ENCODE measurements around the gene MCCC1. TPM values are rescaled to one million over a fixed set of nuclear protein-coding genes. Genes with fewer than 3 reads are reported as not detected.

MCCC1 gene
- total RNA-seq, 1 experiment from 2014 or later, result 52.6 TPM

GRCh38 chr3:183046883-183047282 is 52.4 kb downstream of the MCCC1 start:
- Histone ChIP-seq H2AFZ (no peak overlapping the region), H3K27ac (no peak overlapping the region), H3K9me3 (ENCODE audit: insufficient read depth, low read depth) (no peaks in the 10 kb centered on the region), H4K20me1 (ENCODE audit: insufficient read depth) (no peaks in the 10 kb centered on the region), H3F3A (ENCODE audit: insufficient read depth, low read depth) (no peaks in the 10 kb centered on the region), H3K4me3 (no peak overlapping the region), H3K79me2 (ENCODE audit: low read depth) (no peaks in the 10 kb centered on the region), H3K4me1 (replicated peaks; ENCODE audit: insufficient read depth) (no peaks in the 10 kb centered on the region), H3K9me2 (ENCODE audit: insufficient read depth) (no peaks in the 10 kb centered on the region), H3K27me3 (ENCODE audit: insufficient read depth, low read depth) (no peaks in the 10 kb centered on the region), H3K36me3 (ENCODE audit: low read depth) (peaks cover 29% of the 10 kb centered on the region), H3K4me2 (no peak overlapping the region)
- POLR2A ChIA-PET (ENCODE audit: unreplicated experiment), result no interaction called here
- CTCF ChIA-PET, result no interaction called here
- TF ChIP-seq EZH2 (IDR thresholded peaks at IDR 0.05; ENCODE audit: low read depth), result no peak
- TF ChIP-seq, protein P1, sequence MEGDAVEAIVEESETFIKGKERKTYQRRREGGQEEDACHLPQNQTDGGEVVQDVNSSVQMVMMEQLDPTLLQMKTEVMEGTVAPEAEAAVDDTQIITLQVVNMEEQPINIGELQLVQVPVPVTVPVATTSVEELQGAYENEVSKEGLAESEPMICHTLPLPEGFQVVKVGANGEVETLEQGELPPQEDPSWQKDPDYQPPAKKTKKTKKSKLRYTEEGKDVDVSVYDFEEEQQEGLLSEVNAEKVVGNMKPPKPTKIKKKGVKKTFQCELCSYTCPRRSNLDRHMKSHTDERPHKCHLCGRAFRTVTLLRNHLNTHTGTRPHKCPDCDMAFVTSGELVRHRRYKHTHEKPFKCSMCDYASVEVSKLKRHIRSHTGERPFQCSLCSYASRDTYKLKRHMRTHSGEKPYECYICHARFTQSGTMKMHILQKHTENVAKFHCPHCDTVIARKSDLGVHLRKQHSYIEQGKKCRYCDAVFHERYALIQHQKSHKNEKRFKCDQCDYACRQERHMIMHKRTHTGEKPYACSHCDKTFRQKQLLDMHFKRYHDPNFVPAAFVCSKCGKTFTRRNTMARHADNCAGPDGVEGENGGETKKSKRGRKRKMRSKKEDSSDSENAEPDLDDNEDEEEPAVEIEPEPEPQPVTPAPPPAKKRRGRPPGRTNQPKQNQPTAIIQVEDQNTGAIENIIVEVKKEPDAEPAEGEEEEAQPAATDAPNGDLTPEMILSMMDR (conservative IDR thresholded peaks at IDR 0.05), result no peak
- intact Hi-C loops (cut with micrococcal nuclease; ENCODE audit: unreplicated experiment), result no loop called here
- DNase-seq, result no peak
- BruUV-seq (replicated peaks), result no TSS peak

DNA sequence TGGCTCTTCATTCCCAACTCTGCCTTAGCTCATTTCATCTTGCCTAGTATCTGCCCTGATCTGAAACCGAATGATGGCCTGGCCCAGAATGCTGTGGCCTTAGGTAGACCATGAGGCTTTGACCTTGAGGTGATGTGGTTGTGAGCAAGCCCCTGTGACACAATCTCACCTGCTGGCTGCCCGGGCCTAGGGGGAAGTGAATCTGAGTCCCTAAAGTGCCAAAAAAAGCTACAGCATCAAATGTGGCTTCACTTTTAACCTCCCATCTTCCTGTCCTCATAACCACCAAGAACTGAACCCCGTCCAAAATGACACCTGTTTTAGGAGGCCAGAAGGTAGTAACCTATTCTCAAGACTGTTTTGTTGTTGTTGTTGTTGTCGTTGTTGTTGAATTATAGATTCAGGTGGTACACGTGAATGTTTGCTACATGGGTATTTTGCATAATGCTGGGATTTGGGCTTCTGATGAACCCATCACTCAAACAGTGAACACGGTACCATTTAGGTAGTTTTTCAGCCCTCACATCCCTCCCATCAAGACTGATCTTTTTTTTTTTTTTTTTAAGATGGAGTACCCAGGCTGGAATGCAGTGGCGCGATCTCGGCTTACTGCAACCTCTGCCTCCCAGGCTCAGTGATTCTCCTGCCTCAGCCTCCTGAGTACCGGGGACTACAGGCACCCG is 54.6 kb downstream of the MCCC1 start:
- POLR2A ChIA-PET (ENCODE audit: unreplicated experiment), result no interaction called here
- intact Hi-C loops (cut with micrococcal nuclease; ENCODE audit: unreplicated experiment), result no loop called here
- no peak for DNase-seq
- Histone ChIP-seq H4K20me1 (ENCODE audit: insufficient read depth) (no peaks in the 10 kb centered on the region), H3F3A (ENCODE audit: insufficient read depth, low read depth) (no peaks in the 10 kb centered on the region), H3K9me3 (ENCODE audit: insufficient read depth, low read depth) (no peaks in the 10 kb centered on the region), H3K4me1 (replicated peaks; ENCODE audit: insufficient read depth) (no peaks in the 10 kb centered on the region), H3K27me3 (ENCODE audit: insufficient read depth, low read depth) (no peaks in the 10 kb centered on the region), H2AFZ (no peak overlapping the region), H3K4me2 (no peak overlapping the region), H3K27ac (no peak overlapping the region), H3K4me3 (no peak overlapping the region), H3K9me2 (ENCODE audit: insufficient read depth) (no peaks in the 10 kb centered on the region), H3K36me3 (ENCODE audit: low read depth) (peaks cover 15% of the 10 kb centered on the region), H3K79me2 (ENCODE audit: low read depth) (no peaks in the 10 kb centered on the region)
- TF ChIP-seq, protein P1 (conservative IDR thresholded peaks at IDR 0.05), result no peak
- TF ChIP-seq EZH2 (IDR thresholded peaks at IDR 0.05; ENCODE audit: low read depth), result no peak
- CTCF ChIA-PET, result no interaction called here
- BruUV-seq (replicated peaks), result no TSS peak

DNA sequence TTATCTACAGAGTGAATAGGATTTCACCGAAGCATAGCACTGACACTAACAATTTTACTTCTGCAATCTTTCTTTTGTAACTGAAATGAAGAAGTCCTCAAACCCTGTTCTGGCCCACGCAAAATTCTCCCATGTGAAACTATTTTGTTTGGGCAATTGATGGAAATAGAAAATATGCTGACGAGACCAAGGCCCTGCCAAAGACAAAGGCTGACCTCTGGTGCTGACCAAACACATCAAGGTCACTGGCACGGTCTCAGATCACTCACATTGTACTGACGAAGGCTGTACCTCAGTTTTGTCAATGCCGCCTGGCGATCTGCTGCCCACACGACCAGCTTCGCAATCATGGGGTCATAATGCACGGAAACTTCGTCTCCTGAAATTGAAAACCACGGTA is 60.5 kb downstream of the MCCC1 start:
- BruUV-seq (replicated peaks), result no TSS peak
- Histone ChIP-seq H3K36me3 (ENCODE audit: low read depth) (peaks cover 15% of the 10 kb centered on the region; the same call in 1 of the 2 replicates), H3K9me3 (ENCODE audit: insufficient read depth, low read depth) (no peaks in the 10 kb centered on the region), H3K4me3 (no peak overlapping the region), H3K27ac (no peak overlapping the region), H3K79me2 (ENCODE audit: low read depth) (no peaks in the 10 kb centered on the region), H2AFZ (no peak overlapping the region), H3K4me2 (no peak overlapping the region), H3F3A (ENCODE audit: insufficient read depth, low read depth) (no peaks in the 10 kb centered on the region), H3K4me1 (replicated peaks; ENCODE audit: insufficient read depth) (no peaks in the 10 kb centered on the region), H4K20me1 (ENCODE audit: insufficient read depth) (no peaks in the 10 kb centered on the region), H3K9me2 (ENCODE audit: insufficient read depth) (no peaks in the 10 kb centered on the region), H3K27me3 (ENCODE audit: insufficient read depth, low read depth) (no peaks in the 10 kb centered on the region)
- intact Hi-C loops (cut with micrococcal nuclease; ENCODE audit: unreplicated experiment), result no loop called here
- POLR2A ChIA-PET (ENCODE audit: unreplicated experiment), result no interaction called here
- TF ChIP-seq, protein P1 (conservative IDR thresholded peaks at IDR 0.05), result no peak
- no peak for TF ChIP-seq EZH2 (IDR thresholded peaks at IDR 0.05; ENCODE audit: low read depth)
- no peak for DNase-seq
- CTCF ChIA-PET, result no interaction called here

All from PC-9 (cell line).